ENCODE data around the gene WIPI1.
A peak's percentile ranks its signal among the peaks of the same experiment; 100 is the strongest.
"Not testable (repeated sequence)": the region's sequence is repeated elsewhere in the genome, so short reads cannot be mapped to it uniquely, and the experiment has no call there.

WIPI1 gene

DNA sequence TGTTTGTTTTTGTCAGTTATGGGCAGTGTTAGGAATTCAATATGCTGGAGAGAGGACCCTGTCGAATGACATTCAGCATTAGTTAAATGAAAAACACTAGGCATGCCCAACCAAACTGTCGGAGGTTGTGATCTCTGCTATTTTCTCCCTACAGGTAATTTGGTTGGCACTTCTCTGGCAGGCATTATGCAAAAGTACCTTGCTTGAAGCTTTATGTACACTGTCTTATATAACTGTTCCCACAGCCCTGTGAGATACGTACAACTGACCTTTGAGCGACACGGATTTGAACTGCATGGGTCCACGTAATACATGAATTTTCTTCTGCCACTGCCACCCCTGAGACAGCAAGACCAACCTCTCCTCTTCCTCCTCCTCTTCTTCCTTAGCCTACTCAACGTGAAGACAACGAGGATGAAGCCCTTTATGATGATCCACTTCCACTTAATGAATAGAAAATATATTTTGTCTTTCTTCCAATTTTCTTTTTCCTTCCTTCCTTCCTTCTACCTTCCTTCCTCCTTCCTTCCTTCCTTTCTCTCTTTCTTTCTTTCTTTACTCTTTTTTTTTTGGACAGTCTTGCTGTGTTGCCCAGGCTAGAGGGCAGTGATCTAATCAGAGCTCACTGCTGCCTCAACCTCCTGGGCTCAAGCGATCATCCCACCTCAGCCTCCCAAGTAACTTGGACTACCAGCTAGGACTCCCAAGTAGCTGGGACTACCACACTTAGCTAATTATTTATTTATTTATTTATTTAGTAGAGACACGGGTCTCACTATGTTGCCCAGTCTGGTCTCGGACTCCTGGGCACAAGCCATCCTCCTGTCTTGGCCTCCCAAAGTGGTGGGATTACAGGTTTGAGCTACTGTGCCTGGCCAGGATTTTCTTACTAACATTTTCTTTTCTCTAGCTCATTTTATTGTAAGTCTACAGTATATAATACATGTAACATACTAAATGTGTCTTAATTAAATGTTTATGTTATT, 77.3 kb downstream of the WIPI1 start:
- H3K4me3 Mint-ChIP-seq, result no peak overlapping the region
- H3K36me3 Mint-ChIP-seq, result peaks cover 7% of the 10 kb centered on the region
- peaks cover 18% of the 10 kb centered on the region for H3K4me1 Mint-ChIP-seq (ENCODE audit: low read depth)
- no peak overlapping the region for H3K27ac Mint-ChIP-seq
- H3K27me3 Mint-ChIP-seq, result no peaks in the 10 kb centered on the region
- no peaks in the 10 kb centered on the region for H3K9me3 Mint-ChIP-seq (ENCODE audit: low read depth)

DNA sequence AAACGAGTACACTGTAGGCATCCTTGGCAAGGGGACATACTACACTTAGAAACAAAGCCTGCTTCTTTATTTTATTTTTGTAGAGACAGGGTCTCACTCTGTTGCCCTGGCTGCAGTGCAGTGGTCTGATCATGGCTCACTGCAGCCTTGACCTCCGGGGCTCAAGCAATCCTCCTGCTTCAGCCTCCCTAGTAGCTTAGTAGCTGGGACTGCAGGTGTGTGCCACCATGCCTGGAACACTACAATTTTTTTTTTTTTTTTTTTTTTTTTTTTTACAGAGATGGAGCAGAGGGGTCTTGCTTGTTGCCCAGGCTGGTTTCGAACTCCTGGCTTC, 78.2 kb downstream of the WIPI1 start:
- Mint-ChIP-seq H3K27me3 (no peaks in the 10 kb centered on the region), H3K9me3 (ENCODE audit: low read depth) (no peaks in the 10 kb centered on the region), H3K4me1 (ENCODE audit: low read depth) (peaks cover 12% of the 10 kb centered on the region), H3K4me3 (no peak overlapping the region), H3K36me3 (peaks cover 7% of the 10 kb centered on the region), H3K27ac (no peak overlapping the region)

DNA sequence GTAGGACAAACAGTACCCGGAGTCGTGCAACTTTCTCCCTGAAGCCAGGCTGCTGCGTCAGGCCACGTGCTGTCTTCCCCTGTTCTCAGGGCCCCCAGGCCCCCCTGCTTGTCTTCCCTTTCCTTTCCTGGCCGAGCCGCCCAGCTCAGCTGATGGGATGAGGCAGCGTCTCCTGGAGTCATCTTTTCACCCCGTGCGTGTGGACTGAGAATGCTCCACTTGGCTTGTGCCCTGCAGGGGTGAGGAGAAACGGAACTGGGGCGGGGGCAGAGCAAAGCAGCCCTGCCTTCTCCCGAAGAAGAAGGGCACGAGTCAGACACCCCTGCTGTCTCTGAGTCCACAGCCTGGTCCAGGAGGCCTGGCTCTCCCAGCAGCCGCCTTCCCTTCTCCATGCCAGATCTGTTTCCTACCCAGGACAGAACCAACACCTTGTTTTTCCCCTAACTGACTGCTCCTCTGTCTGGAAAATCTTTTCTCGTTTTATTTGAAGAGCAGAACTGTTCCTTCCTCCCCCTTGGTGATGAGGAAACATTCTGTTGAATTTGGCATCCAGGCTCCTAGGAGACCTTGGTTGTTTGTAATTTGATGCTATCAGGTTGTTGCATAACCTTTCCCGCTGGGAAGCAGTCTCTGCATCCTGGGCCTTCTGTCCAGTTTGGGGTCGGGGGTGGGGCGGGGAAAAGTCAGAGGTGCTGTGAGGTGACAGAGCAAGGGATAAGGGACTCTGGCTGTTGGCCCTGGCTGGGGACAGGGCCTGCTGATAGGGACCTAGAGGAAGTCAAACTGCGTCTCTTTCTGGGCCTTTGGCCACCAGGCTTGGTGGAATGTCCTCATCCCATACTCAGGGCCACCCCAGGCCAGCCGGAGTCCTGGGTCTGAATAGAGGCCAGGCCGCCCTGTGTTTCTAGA, 78.8 kb downstream of the WIPI1 start:
- H3K27me3 Mint-ChIP-seq, result no peaks in the 10 kb centered on the region
- peaks cover 7% of the 10 kb centered on the region for H3K36me3 Mint-ChIP-seq
- H3K4me1 Mint-ChIP-seq (ENCODE audit: low read depth), result peaks cover 6% of the 10 kb centered on the region
- no peak overlapping the region for H3K27ac Mint-ChIP-seq
- no peaks in the 10 kb centered on the region for H3K9me3 Mint-ChIP-seq (ENCODE audit: low read depth)
- H3K4me3 Mint-ChIP-seq, result no peak overlapping the region

DNA sequence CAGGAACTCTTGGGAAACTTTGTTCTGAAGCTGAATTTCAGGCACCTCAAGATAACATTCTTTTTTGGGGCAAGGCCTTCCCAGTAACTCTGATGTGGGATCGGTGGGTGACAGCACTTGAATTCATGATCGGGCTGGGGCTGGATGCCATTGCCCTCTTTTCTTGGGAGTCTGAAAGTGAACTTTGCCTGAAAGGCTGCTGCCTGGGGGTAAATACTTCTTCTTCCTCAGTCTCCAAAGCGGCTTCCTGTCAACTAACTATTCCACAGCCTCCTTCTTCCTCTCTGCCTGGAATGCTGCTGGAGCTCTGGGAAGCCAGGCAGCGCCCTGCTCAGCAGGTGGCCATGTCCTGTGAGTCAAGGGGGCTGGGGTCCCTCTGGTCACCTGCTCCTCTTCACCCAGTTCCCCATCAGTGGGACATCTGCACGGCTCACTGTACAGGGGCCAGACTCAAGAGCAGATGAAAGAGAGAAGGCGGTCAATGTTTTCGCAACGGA, 79.5 kb downstream of the WIPI1 start:
- no peaks in the 10 kb centered on the region for H3K9me3 Mint-ChIP-seq (ENCODE audit: low read depth)
- H3K27ac Mint-ChIP-seq, result peak overlapping the region; percentile 64
- H3K27me3 Mint-ChIP-seq, result no peaks in the 10 kb centered on the region
- H3K36me3 Mint-ChIP-seq, result peaks cover 7% of the 10 kb centered on the region
- peaks cover 2% of the 10 kb centered on the region for H3K4me1 Mint-ChIP-seq (ENCODE audit: low read depth)
- no peak overlapping the region for H3K4me3 Mint-ChIP-seq

DNA sequence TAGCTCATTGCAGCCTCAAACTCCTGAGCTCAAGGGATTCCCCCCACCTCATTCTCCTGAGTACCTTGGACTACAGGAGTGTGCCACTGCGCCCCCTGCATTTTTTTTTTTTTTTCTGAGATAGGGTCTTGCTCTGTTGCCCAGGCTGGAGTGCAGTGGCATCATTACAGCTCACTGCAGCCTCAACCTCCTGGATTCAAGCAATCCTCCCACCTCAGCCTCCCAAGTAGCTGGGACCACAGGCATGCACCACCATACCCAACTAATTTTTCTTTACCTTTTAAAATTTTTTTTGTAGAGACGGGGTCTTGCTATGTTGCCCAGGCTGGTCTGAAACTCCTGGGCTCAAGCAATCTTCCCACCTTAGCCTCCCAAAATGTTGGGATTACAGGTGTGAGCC, 81.1 kb downstream of the WIPI1 start:
- H3K27ac Mint-ChIP-seq; H3K4me3 Mint-ChIP-seq; H3K27me3 Mint-ChIP-seq; H3K36me3 Mint-ChIP-seq; H3K4me1 Mint-ChIP-seq (ENCODE audit: low read depth); H3K9me3 Mint-ChIP-seq (ENCODE audit: low read depth): not testable (repeated sequence)

DNA sequence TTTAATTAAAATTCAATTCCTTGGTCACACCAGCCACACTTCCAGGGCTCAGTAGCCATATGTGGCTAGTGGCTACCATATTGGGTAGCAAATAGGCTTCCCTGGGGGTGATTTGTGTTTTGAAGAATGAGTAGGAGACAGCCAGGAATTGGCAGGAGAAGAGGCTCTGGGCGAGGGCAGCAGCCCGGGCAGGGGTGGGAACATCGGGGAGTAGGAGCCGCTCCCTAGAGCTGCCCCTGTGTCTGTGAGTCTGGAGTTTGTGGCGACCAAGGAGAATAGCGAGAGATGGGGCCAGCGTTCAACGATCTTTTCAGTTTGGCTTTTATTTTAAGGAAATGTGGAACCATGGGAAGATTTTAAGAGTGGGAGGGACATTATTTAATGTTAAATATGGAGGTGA, 81.7 kb downstream of the WIPI1 start:
- no peak overlapping the region for H3K4me3 Mint-ChIP-seq
- no peaks in the 10 kb centered on the region for H3K27me3 Mint-ChIP-seq
- no peaks in the 10 kb centered on the region for H3K4me1 Mint-ChIP-seq (ENCODE audit: low read depth)
- H3K27ac Mint-ChIP-seq, result no peak overlapping the region
- H3K36me3 Mint-ChIP-seq, result peaks cover 12% of the 10 kb centered on the region
- H3K9me3 Mint-ChIP-seq (ENCODE audit: low read depth), result no peaks in the 10 kb centered on the region
